ENCODE results near the gene CCPG1.

The CCPG1 gene

GRCh38 chr15:55366981-55367380 lies 41.2 kb downstream of the CCPG1 start:
- DNase-seq (ENCODE audit: extremely low read depth, low read depth): no peak
- no peak for TF ChIP-seq CTCF (IDR thresholded peaks at IDR 0.05; ENCODE audit: low read depth, low read length)

- no peak for DNase-seq (ENCODE audit: extremely low read depth, low read depth)
- no peak for TF ChIP-seq CTCF (IDR thresholded peaks at IDR 0.05; ENCODE audit: low read depth, low read length)
These were observed 45.5 kb downstream of the CCPG1 start for GRCh38 chr15:55362641-55363040.

DNA sequence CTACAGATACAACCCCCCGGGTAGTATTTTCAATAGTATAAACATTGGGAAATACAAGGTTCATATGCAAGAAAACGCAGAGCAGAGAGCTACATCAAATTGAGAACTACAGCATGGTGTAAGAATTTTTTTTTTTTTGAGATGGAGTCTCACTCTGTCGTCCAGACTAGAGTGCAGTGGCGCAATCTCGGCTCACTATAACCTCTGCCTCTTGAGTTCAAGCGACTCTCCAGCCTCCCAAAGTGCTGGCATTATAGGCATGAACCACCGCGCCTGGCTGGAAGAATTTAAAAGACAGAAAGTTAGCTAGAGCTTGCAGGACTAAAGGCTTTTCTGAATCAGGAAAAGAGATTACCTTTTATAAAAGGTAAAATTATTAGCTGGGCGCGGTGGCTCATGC lies 47.1 kb downstream of the CCPG1 start:
- TF ChIP-seq CTCF (IDR thresholded peaks at IDR 0.05; ENCODE audit: low read depth, low read length): no peak
- DNase-seq (ENCODE audit: extremely low read depth, low read depth): no peak

GRCh38 chr15:55360256-55360655 lies 47.9 kb downstream of the CCPG1 start:
- no peak for TF ChIP-seq CTCF (IDR thresholded peaks at IDR 0.05; ENCODE audit: low read depth, low read length)
- no peak for DNase-seq (ENCODE audit: extremely low read depth, low read depth)

DNA sequence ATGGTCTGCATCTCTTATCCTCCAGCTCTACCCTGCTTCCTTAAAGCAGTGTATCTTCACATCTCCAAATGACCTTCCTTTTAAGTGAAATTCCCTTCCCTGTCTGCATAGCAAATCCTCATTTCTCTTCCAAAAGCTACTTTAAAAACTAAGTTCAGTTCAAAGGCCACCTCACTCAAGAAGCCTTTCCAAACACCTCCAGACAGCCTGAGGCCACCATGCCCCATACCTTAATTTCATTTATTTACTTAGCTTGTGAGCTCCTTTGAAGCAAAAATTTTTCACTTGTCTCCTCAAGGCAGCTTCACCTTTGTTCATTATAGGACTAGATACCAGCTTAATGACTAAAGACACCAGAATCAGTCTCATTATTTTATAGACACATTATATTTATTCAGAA lies 49.7 kb downstream of the CCPG1 start:
- no peak for DNase-seq (ENCODE audit: extremely low read depth, low read depth)
- TF ChIP-seq CTCF (IDR thresholded peaks at IDR 0.05; ENCODE audit: low read depth, low read length): no peak

DNA sequence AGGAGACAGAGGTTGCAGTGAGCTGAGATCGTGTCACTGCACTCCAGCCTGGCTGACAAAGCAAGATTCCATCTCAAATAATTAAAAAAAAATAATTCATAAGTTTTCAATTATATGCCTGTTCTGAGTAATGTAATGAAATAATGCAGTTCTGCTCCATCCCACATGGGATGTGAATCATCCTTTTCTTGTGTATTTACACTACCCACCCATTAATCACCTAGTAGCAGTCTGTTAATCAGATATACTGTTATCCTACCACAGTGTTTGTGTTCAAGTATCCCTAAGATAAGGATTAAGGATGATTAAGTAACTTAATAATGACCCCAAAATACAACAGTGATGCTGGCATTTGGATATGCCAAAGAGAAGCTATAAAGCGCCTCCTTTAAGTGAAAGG lies 50.4 kb downstream of the CCPG1 start:
- peak; percentile 22 for DNase-seq (ENCODE audit: extremely low read depth, low read depth)
- no peak for TF ChIP-seq CTCF (IDR thresholded peaks at IDR 0.05; ENCODE audit: low read depth, low read length)

DNA sequence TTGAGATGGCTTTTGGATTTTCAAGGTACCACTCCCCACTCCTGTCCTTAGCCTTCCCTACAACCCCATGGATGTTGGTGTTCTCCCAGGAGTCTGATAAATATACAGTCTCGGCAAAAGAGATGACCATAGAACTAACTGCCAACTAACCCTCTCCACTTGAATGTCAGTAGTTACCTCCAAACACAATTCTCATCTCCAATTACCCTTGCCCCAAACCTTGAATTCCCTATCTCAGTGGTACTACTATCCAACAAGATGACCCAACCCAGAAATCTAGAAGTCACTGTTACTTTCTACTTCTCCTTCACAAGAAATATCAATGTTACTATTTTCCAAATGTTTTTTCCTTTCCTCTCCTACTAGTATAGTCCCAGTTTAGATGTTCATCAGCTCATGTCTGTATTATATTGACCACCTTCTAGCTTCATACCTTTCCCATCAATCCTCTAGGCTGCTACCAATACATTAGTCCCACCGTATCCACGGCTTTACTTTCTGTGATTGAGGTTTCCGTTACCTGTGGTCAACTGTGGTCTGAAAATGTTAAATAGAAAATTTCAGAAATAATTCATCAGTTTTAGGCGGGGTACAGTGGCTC lies 51.1 kb downstream of the CCPG1 start:
- DNase-seq (ENCODE audit: extremely low read depth, low read depth): no peak

More for the DNA sequence above, 51.1 kb downstream of the CCPG1 start:
- no peak for TF ChIP-seq CTCF (IDR thresholded peaks at IDR 0.05; ENCODE audit: low read depth, low read length)

All from AG09319 (cell line).